GM13977 (cell line): Measurements from ENCODE around the gene C1orf122.

Source experiments
- DNase-seq: peaks from one replicate; pipeline ENCODE4 v3.0.0; 2012; ENCODE audit warnings: low spot score
- in situ Hi-C: fragments of 300-500 bp; cut with MboI; formaldehyde crosslinking; loops from one replicate; pipeline ENCODE4 v1.12.0; 2022; ENCODE audit warnings: low sequenced_read_pairs, low pct_unique_long_range_greater_than_20kb, mixed read lengths, inconsistent platforms; ENCODE audit not compliant: unreplicated experiment
- TF ChIP-seq, protein P1 (sequence below): IDR thresholded peaks from 2 replicates; pipeline ENCODE4 v1.5.1; 2012; ENCODE audit warnings: mild to moderate bottlenecking, control low read depth; ENCODE audit not compliant: insufficient read depth; ENCODE audit errors: extremely low read depth, missing control alignments

C1orf122 gene

GRCh38 chr1:37807555-37808368 lies at the start of gene C1orf122, which contains the start of gene YRDC:
C1orf122 (plus strand) TSS chr1:37807790; CDS start chr1:37808405, 615 bp downstream.
YRDC (minus strand) TSS chr1:37808208; CDS start chr1:37808180, 28 bp downstream.
- DNase-seq: peak; percentile 99

DNA sequence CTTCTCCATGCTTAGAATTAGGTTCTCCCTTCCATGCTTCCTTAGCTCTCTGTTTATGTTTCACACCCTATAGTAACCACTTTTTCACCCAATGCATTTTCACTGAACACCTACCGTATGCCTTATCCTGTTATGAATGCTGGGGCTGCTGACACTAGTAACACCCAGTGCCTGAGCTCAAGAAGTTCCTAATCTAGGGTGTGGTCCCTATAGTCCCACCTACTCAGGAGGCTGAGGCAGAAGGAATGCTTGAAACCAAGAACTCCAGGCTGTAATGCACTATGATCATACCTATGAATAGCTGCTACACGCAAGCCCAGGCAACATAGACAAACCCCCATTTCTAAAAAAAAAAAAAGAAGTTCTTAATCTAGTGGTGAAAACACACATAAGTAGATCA lies 48.1 kb upstream of the C1orf122 start:
- in situ Hi-C loops: no loop called here

More at GRCh38 chr1:37807555-37808368, at the start of gene C1orf122, which contains the start of gene YRDC:
- TF ChIP-seq, protein P1, sequence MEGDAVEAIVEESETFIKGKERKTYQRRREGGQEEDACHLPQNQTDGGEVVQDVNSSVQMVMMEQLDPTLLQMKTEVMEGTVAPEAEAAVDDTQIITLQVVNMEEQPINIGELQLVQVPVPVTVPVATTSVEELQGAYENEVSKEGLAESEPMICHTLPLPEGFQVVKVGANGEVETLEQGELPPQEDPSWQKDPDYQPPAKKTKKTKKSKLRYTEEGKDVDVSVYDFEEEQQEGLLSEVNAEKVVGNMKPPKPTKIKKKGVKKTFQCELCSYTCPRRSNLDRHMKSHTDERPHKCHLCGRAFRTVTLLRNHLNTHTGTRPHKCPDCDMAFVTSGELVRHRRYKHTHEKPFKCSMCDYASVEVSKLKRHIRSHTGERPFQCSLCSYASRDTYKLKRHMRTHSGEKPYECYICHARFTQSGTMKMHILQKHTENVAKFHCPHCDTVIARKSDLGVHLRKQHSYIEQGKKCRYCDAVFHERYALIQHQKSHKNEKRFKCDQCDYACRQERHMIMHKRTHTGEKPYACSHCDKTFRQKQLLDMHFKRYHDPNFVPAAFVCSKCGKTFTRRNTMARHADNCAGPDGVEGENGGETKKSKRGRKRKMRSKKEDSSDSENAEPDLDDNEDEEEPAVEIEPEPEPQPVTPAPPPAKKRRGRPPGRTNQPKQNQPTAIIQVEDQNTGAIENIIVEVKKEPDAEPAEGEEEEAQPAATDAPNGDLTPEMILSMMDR: no peak
- in situ Hi-C loops: no loop called here

GRCh38 chr1:37761416-37762095 lies 46.0 kb upstream of the C1orf122 start:
- no peak for DNase-seq
- in situ Hi-C loops: no loop called here
- TF ChIP-seq, protein P1: no peak

More for the DNA sequence above, 48.1 kb upstream of the C1orf122 start:
- no peak for DNase-seq
- TF ChIP-seq, protein P1: no peak

GRCh38 chr1:37762516-37762915 lies 45.1 kb upstream of the C1orf122 start:
- in situ Hi-C loops: no loop called here
- TF ChIP-seq, protein P1: no peak
- DNase-seq: no peak

GRCh38 chr1:37763791-37764413 lies 43.7 kb upstream of the C1orf122 start:
- TF ChIP-seq, protein P1: no peak
- no peak for DNase-seq
- in situ Hi-C loops: no loop called here

- DNase-seq: peak; percentile 70
- TF ChIP-seq, protein P1: no peak
- in situ Hi-C loops: no loop called here
These were observed 43.2 kb upstream of the C1orf122 start for GRCh38 chr1:37764414-37764825.
